Activated CD8-positive, alpha-beta memory T cell treated with anti-CD3 and anti-CD28 coated beads for 36 hours (primary cell): ENCODE measurements around the gene MRTFA. TPM values are rescaled to one million over a fixed set of nuclear protein-coding genes. Genes with fewer than 3 reads are reported as not detected.
"Not testable (repeated sequence)": the region's sequence is repeated elsewhere in the genome, so short reads cannot be mapped to it uniquely, and the experiment has no call there.

ENCODE experiments used
- CTCF ChIA-PET: fragments of 350-600 bp; sonication (Branson Sonifier 250); formaldehyde crosslinking; loops from one replicate; lab custom pipeline; 2021; ENCODE audit warnings: antibody characterized with exemption; lab: Charles Lee
- POLR2A ChIA-PET: fragments of 350-600 bp; sonication (Branson Sonifier 250); formaldehyde crosslinking; loops from one replicate; lab custom pipeline; 2021; ENCODE audit warnings: antibody characterized with exemption; lab: Charles Lee
- total RNA-seq, 2 experiments: library from RNA; stranded (reverse); gene quantifications; one replicate each; pipeline ENCODE4 v1.2.3, GENCODE V29; 2021

Gene MRTFA
- total RNA-seq, 2 experiments from 2014 or later, result 33.4 to 35.3 TPM

DNA sequence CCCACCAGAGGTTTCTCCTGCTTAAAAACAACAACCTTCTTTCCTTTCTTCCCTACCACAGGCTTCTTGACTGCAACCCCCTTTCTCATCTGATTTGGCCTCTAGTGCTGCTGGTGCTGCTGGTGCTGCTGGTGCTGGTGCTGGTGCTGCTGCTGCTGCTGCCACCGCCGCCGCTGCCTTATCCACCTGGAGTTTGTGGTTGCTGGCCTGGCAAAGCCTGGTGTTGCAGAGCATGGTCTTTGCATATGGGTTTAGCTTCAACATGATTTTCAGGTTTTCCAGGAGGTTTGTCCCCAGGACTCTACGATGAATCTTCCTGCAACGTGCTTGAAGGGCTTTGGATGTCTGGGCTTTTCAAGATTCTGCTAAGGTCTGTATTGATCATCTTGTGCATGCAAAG is 49.7 kb downstream of the MRTFA start:
- CTCF ChIA-PET, result interaction anchor here (0.7 kb wide), 1 partner anchor 62 kb away, joined by 3 read pairs; no protein-coding TSS in a partner anchor
- POLR2A ChIA-PET, result no interaction called here

DNA sequence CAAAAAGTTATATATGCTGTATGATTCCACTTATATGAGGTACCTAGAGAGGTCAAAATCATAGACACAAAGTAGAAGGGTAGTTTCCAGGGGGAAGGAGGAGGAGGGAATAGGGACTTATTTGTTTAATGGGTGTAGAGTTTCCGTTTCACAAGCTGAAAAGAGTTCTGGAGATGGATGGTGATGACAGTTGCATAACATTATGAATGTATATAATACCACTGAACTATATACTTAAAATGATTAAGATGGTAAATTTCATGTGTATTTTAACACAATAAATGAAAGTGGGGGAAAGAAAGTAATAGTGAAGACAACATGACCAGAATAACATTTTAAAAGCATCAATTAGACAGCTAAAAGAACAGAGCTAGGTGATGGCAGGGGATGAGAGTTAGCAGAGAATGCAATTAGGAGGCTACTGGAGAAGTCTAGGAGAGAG is 51.2 kb downstream of the MRTFA start:
- POLR2A ChIA-PET, result no interaction called here
- CTCF ChIA-PET, result no interaction called here

DNA sequence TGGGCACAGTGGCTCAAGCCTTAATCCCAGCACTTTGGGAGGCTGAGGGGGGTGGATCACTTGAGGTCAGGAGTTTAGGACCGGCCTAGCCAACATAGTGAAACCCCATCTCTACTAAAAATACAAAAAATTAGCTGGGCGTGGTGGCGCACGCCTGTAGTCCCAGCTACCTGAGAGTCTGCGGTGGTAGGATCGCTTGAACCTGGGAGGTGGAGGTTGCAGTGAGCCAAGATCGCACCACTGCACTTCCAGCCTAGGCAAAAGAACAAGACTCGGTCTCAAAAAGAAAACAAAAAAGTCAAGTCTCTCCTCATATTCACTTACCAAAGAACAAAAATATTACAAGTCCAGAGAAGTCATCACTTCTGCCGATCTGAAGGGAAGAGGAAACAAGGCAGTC is 51.8 kb downstream of the MRTFA start:
- POLR2A ChIA-PET, result not testable (repeated sequence)
- CTCF ChIA-PET, result interaction anchor here (0.6 to 1.1 kb wide), 2 partner anchors 9 to 49 kb away, joined by 3 to 6 read pairs; no protein-coding TSS in a partner anchor

DNA sequence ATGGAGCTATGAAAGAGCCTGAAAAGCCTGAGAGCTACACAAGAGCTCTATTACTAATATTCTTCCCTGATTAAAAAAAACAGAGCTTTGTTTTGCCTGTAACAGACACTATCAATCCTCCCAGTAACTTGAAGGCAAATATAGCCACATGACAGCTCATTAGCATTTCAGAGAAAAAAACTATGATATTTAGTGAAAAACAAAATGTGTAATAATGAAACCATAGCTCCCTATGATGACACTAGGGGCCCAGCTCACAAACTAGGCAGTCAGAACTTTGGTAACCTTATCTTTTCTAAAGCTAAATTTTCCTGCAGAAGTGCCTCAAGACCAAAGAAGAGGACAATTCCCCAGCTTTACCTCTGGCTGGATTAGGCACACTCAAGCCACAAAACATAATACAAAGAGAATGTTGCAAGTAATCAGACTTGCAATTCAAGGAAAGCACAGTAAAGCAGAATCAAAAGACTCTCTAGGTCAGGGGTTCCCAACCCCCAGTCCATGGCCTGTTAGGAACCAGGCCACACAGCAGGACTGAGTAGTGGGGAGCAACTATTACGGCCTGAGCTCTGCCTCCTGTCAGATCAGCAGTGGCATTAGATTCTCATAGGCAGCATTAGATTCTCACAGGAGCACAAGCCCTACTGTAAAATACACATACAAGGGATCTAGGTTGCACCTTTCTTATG is 53.3 kb downstream of the MRTFA start:
- POLR2A ChIA-PET, result interaction anchor here (0.6 kb wide), 1 partner anchor 536 kb away, joined by 3 read pairs; no protein-coding TSS in a partner anchor
- CTCF ChIA-PET, result interaction anchor here (0.6 to 2.7 kb wide), 3 partner anchors 26 to 187 kb away, joined by 3 to 6 read pairs (median 4); no protein-coding TSS in a partner anchor

DNA sequence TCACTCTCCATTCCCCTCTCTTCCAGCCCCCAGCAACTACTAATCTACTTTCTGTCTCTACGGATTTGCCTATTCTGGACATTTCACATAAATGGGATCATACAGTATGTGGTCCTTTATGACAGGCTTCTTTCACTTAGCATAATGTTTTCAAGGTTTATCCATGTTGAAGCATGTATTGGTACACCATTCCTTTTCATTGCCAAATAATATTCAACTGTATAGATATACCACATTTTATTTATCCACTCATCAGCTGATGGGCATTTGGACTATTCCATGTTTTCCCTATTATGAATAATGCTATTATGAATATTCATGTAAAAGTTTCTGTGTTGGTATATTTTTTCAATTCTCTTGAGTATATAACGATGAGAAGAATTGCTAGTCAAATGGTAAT is 54.5 kb downstream of the MRTFA start:
- POLR2A ChIA-PET, result no interaction called here
- CTCF ChIA-PET, result interaction anchor here (2.7 kb wide), 1 partner anchor 50 kb away, joined by 6 read pairs; no protein-coding TSS in a partner anchor

DNA sequence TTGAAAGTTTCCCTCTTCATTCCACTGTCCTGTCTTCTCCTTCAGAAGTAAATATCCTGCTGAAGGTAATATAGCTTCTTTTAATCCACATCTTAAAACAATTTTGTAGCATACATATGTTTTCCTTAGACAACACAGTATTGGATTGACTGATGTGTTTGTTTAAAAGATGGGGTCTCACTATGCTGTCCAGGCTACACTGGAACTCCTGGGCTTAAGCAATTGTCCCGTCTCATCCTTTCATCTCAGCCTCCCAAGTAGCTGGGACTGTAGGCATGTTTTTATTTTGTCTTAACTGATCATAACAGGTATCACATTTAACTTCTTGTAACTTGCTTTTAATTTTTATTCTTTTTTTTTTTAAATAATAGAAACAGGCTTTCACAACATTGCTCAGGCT is 55.9 kb downstream of the MRTFA start:
- CTCF ChIA-PET, result no interaction called here

DNA sequence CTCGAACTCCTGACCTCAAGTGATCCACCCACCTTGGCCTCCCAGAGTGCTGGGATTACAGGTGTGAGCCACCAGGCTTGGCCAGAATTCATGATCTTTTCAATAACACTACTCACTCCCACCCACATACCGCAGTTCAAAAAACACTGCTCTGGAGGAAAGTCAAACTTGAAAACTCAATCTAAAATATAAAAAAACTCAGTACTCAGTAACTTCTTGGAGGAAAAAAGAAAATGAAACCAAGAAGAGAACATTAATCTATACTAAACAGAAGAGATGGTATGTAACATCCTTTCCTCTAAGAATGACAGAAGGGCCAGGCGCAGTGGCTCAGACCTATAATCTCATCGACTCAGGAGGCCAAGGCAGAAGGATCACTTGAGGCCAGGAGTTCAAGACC is 58.3 kb downstream of the MRTFA start:
- CTCF ChIA-PET, result no interaction called here
- POLR2A ChIA-PET, result no interaction called here

More for the DNA sequence above, 55.9 kb downstream of the MRTFA start:
- POLR2A ChIA-PET, result interaction anchor here (0.7 kb wide), 1 partner anchor 62 kb away, joined by 3 read pairs; no protein-coding TSS in a partner anchor

DNA sequence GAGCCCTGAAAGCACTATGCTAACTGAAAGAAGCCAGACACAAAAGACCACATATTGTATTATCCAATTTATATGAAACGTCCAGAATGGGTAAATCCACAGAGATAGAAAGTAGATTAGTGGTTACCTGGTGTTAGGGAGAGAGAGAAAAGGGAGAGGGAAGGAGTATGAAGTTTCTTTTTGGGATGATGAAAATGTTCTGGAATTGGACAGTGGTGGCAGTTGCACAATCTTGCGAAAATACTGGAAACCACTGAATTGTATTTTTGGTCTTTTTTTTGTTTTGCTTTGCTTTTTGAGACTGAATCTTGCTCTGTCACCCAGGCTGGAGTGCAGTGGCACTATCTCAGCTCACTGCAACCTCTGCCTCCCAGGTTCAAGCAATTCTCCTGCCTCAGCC is 63.5 kb downstream of the MRTFA start:
- POLR2A ChIA-PET, result no interaction called here
- CTCF ChIA-PET, result no interaction called here

DNA sequence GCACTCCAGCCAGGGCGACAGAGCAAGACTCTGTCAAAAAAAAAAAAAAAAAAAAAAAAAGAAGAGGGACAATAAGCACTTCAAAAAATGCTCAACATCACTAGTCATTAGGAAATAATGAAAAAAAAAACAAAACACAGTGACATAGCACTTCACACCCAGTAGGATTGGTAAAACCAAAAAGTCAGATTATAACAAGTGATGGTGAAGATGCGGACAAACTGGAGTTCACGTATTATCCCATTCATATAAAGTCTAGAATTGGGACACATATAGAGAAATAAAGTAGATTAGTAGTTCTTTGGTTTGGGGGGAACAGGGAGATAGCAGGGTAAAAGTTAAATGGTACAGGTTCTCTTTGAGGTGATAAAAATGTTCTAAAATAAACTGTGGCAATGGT is 64.6 kb downstream of the MRTFA start:
- POLR2A ChIA-PET, result interaction anchor here (0.7 kb wide), 1 partner anchor 78 kb away, joined by 5 read pairs; no protein-coding TSS in a partner anchor
- CTCF ChIA-PET, result no interaction called here

DNA sequence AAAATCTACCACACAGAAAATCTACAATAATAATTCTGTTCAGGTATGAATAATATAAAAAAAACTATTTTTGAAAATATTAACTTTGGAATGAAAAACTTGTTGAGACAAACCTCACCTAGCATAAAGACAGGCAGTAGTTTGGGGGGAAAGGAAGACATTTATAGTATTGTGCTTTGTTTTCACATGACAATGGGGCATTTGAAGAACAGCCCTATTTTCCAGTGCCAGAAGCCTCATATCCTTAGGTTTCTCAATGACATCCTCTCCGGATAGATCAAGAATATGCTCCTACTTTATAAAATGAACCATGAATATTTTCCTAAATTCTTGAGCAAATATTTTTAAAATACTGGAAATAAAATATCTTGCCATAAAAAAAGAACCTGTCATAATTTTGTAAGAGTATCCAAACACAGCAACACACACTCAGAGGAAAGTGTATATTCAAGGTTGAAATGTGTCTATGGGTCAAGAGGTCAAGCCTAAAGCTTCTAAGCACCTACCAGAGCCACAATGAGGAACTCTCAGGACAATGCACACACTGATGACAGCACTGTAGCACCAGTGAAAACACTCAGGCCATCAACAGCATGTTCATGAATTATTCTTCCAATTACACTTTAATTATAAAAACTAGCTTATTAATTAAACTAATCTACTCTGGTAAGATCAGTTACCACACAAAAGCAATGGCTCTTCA is 68.7 kb downstream of the MRTFA start:
- CTCF ChIA-PET, result no interaction called here
- POLR2A ChIA-PET, result no interaction called here

DNA sequence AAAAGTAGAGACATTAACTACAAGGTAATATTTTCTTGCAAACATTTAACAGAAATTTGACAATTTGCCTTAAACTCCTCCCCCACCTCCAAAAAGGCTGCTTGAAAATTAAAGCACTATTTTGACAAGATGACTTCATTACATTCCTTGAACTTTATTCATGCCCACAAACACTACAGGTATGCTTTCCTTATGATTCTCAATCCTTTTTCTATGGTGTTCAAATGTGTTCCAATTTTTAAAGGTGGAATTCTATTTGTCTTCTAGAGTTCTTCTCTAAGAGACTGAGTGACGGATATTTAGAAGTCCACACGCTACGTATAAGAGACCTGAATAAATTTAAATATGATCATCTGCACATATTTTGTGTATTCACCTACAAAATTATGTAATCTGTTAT is 69.4 kb downstream of the MRTFA start:
- POLR2A ChIA-PET, result no interaction called here
- CTCF ChIA-PET, result no interaction called here

DNA sequence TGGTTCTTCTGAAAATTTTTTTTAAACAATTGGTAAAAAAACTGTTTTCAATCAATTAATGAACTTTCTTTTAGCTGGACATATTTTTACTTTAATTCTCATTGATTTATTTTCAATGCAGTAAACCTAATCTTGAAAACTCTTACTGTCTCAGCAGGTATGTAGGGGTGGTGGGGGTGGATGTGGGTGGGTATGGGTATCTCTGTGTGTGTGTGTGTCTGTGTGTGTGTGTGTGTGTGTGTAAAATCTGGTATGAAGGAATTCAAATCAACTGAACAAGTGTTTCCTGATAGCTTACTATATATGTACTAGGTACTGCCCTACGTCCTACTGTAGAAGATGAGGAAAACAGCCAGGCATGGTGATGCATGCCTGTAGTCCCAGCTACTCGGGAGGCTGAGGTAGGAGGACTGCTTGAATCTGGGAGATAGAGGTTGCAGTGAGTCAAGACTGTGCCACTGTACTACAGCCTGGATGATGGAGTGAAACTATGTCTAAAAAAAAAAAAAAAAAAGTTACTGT is 75.5 kb downstream of the MRTFA start:
- CTCF ChIA-PET, result no interaction called here

DNA sequence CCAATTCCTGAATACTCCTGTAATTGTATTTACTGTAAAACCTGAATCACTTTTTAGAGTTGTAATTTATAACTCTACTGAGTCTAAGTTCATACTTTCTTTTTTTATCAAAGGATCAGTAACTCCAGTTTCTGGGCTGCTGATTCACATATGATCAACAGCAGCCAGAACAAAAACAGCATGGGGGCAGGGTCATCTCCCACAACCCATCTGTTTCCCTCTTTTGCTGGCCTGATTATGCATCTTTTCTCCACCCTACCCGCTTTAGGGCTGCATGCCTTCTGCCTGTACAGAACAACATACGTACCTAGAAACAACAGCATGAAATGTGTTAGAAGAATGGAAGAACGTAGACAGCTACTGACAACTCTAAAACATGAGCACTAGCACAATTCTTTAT is 76.0 kb downstream of the MRTFA start:
- POLR2A ChIA-PET, result interaction anchor here (0.7 kb wide), 1 partner anchor 41 kb away, joined by 10 read pairs; no protein-coding TSS in a partner anchor

More for the DNA sequence above, 75.5 kb downstream of the MRTFA start:
- POLR2A ChIA-PET, result interaction anchor here (0.7 kb wide), 1 partner anchor 42 kb away, joined by 10 read pairs; no protein-coding TSS in a partner anchor

DNA sequence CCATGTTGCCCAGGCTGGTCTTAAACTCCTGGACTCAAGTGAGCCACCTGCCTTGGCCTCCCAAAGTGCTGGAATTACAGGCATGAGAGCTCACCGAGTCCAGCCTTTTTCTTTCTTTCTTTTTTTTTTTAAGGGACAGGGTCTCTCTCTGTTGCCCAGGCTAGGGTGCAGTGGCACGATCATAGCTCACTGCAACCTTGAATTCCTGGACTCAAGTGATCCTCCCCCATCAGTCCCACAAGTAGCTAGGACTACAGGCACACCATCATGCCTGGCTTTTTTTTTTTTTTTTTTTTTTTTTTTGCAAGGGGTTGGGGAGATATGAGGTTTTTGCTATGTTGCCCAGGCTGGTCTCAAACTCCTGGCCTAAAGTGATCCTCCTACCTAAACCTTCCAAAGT is 78.5 kb downstream of the MRTFA start:
- CTCF ChIA-PET, result no interaction called here

More for the DNA sequence above, 76.0 kb downstream of the MRTFA start:
- CTCF ChIA-PET, result no interaction called here

DNA sequence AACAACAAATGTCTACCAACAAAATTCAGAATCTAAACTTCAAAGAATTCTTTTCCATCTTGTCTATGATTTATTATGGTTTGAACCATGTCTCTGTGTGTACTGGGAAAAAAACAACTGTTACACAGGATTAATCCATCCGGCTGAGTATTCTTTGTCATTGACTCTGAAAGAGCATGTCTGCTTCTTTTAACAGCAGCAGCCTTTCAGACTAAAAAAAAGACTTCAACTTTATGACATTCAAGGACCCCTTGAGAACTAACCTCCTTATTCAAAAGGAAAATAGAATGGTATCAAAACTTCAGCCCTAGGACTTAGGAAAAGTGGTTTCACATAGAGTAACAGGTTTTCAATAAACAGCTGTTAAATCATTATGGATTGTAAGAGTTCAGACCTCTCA is 79.9 kb downstream of the MRTFA start:
- ChIA-PET CTCF (no interaction called here), POLR2A (no interaction called here)

More for the DNA sequence above, 78.5 kb downstream of the MRTFA start:
- POLR2A ChIA-PET, result interaction anchor here (0.8 kb wide), 1 partner anchor 163 kb away, joined by 3 read pairs; no protein-coding TSS in a partner anchor

DNA sequence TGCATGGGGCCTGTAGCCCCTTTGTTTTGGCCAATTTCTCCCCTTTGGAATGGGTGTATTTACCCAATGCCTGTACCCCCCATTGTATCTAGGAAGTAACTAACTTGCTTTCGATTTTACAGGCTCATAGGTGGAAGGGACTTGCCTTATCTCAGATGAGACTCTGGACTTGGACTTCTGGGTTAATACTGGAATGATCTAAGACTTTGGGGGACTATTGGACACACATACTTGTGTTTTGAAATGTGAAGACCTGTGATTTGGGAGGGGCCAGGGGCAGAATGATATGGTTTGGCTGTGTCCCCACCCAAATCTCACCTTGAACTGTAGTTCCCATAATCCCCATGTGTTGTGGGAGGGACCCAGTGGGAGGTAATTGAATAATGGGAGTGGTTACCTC is 82.5 kb downstream of the MRTFA start:
- POLR2A ChIA-PET, CTCF ChIA-PET: not testable (repeated sequence)

DNA sequence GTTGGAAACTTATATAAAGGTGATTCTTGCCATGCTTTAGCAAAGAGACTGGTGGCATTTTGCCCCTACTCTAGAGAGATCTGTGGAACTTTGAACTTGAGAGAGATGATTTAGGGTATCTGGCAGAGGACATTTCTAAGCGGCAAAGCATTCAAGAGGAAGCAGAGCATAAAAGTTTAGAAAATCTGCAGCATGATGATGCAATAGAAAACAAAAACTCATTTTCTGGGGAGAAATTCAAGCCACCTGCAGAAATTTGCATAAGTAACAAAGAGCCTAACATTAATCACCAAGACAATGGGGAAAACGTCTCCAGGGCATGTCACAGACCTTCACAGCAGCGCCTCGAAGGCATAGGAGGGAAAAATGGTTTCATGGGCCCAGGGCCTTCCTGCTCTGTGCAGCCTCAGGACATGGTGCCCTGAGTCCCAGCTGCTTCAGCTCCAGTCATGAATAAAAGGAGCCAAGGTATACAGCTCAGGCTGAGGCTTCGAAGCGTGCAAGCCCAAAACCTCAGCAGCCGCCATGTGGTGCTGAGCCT is 83.4 kb downstream of the MRTFA start:
- ChIA-PET POLR2A (no interaction called here), CTCF (no interaction called here)

DNA sequence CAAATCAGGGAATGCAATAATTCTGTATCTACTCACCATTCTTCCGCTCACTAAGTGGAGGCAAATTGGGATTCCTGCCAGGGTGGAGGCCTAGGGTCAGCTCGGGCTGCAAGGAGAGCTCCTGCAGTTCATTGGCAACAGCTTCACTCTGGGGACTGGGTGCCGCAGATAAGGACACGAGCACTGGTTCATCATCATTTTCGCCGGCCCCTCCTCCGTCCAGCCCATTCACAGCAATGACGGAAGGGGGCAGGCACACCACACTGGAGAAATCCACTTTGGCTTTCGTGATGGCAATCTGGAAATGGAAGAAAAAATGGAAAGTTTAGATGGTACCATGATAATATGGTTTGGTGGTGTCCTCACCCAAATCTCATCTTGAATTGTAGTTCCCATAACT is 84.4 kb downstream of the MRTFA start:
- ChIA-PET CTCF (no interaction called here), POLR2A (no interaction called here)

DNA sequence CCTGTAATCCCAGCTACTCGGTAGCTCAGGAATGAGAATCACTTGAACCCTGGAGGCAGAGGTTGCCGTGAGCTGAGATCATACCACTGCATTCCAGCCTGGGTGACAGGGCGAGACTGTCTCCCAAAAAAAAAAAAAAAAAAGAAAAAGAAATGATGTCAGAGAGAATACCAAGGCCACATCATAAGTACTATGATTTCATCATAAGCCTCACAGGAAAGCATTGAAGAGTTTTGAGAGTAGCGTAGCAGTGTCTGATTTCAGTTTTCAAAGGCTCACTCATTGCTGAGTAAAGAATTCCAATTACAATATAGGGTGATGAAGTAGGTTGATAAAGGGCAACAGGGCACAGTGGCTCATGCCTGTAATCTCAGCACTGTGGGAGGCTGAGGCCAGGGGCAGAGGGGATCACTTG is 88.8 kb downstream of the MRTFA start:
- ChIA-PET CTCF (interaction anchor here (0.6 kb wide), 1 partner anchor 75 kb away, joined by 5 read pairs; no protein-coding TSS in a partner anchor), POLR2A (no interaction called here)

DNA sequence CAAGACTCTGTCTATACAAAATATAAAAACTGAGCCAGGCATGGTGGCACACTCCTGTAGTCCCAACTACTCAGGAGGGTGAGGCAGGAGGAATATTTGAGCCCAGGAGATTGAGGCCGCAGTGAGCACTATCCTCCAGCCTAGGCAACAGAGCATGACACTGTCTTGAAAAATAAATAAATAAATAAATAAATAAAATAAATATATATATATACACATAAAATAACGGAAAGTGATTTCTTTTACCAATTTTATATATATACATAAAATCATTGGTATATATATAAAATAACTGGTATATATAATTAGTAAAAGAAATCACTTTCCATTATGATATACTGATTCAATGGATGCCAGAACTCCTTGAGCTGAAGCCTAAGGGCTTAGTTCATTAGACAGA is 91.8 kb downstream of the MRTFA start:
- ChIA-PET CTCF (no interaction called here), POLR2A (no interaction called here)
